Prostate gland (tissue), 2 donors: ENCODE measurements around the gene TAF8. TPM values are rescaled to one million over a fixed set of nuclear protein-coding genes. Genes with fewer than 3 reads are reported as not detected.

Experiments used
- DNase-seq: peaks from one replicate; pipeline ENCODE4 v3.0.0-alpha.2; 2019; ENCODE audit warnings: low spot score
- H3K27ac ChIP-seq, 2 donors: fragments of 200-600 bp; sonication (generic); 2 replicates each; pipeline ENCODE4 v1.5.1; 2017 to 2019
- H3K27me3 ChIP-seq: fragments of 200-600 bp; sonication (generic); replicated peaks from 2 replicates; pipeline ENCODE4 v1.5.1; 2019; ENCODE audit not compliant: insufficient read depth
- H3K36me3 ChIP-seq, 2 donors: fragments of 200-600 bp; sonication (generic); 1 replicate in 1 of 2; 2 replicates in 1 of 2; pipeline versions ENCODE4 v1.5.1 to v1.8.1; 2017 to 2019
- H3K4me1 ChIP-seq: fragments of 200-600 bp; sonication (generic); replicated peaks from 2 replicates; pipeline ENCODE4 v1.5.1; 2019
- H3K4me3 ChIP-seq, 2 donors: fragments of 200-600 bp; sonication (generic); 2 replicates each; pipeline ENCODE4 v1.5.1; 2017 to 2019
- H3K9me3 ChIP-seq: fragments of 200-600 bp; sonication (generic); 2 replicates; pipeline ENCODE4 v1.5.1; 2017
- CTCF ChIP-seq, 4 experiments: fragments of 200-600 bp in 2 of 4; fragments of 450-650 bp in 2 of 4; sonication (generic) in 2 of 4; IDR thresholded peaks; 1 replicate in 3 of 4; 2 replicates in 1 of 4; pipeline ENCODE4 v1.5.1; 2016 to 2019; ENCODE audit warnings: antibody characterized with exemption in 4 of 4, mild to moderate bottlenecking in 2 of 4, moderate library complexity in 2 of 4
- POLR2A ChIP-seq: fragments of 450-650 bp; IDR thresholded peaks from one replicate; pipeline ENCODE4 v1.6.1; 2016; ENCODE audit warnings: antibody characterized with exemption, mild to moderate bottlenecking
- POLR2AphosphoS5 ChIP-seq: sonication (generic); formaldehyde crosslinking; IDR thresholded peaks from one replicate; pipeline ENCODE4 v1.6.1; 2017; ENCODE audit warnings: antibody characterized with exemption
- WGBS: methylation state at CpG from one replicate; pipeline ENCODE4 v1.1.5; 2018; 5-methylcytosine and 5-hydroxymethylcytosine counted together
- intact Hi-C: fragments of 100-400 bp; cut with DNase I; formaldehyde crosslinking; loops from one replicate; pipeline ENCODE4 v1.14.2; 2022
- total RNA-seq, 2 donors: library from RNA; depleted of rRNA; stranded (reverse); fragments of >200 nt; gene quantifications; one replicate each; pipeline ENCODE4 v1.1.0, GENCODE V29; 2016

Gene TAF8
- total RNA-seq, 2 donors from 2014 or later: 35.4 to 42.5 TPM

GRCh38 chr6:42025066-42025844, 25.1 kb upstream of the TAF8 start:
- peaks cover 10% of the 10 kb centered on the region for H3K4me1 ChIP-seq
- H3K36me3 ChIP-seq: no peaks in the 10 kb centered on the region
- no peaks in the 10 kb centered on the region for H3K27me3 ChIP-seq
- TF ChIP-seq CTCF (IDR thresholded peaks at IDR 0.05) (no peak), POLR2AphosphoS5 (no peak)
- H3K9me3 ChIP-seq: no peaks in the 10 kb centered on the region
- no peak overlapping the region for H3K4me3 ChIP-seq
- intact Hi-C loops: no loop called here
- DNase-seq: no peak
- WGBS: 88% methylated on average over 11 of the region's 11 CpGs
- H3K27ac ChIP-seq: no peak overlapping the region

GRCh38 chr6:42025845-42026243, 24.5 kb upstream of the TAF8 start:
- H3K4me1 ChIP-seq: peaks cover 10% of the 10 kb centered on the region
- no peaks in the 10 kb centered on the region for H3K36me3 ChIP-seq
- H3K4me3 ChIP-seq: no peak overlapping the region
- no peaks in the 10 kb centered on the region for H3K9me3 ChIP-seq
- no peak for DNase-seq
- TF ChIP-seq POLR2A (no peak), CTCF (IDR thresholded peaks at IDR 0.05) (no peak), POLR2AphosphoS5 (no peak)
- WGBS: 80% methylated on average over 7 of the region's 7 CpGs
- no peaks in the 10 kb centered on the region for H3K27me3 ChIP-seq
- H3K27ac ChIP-seq: no peak overlapping the region
- intact Hi-C loops: no loop called here

- Histone ChIP-seq H3K4me3 (no peak overlapping the region), H3K36me3 (no peaks in the 10 kb centered on the region), H3K4me1 (peaks cover 9% of the 10 kb centered on the region), H3K27me3 (no peaks in the 10 kb centered on the region), H3K27ac (no peak overlapping the region), H3K9me3 (no peaks in the 10 kb centered on the region)
- DNase-seq: no peak
- intact Hi-C loops: no loop called here
- 83% methylated on average over 4 of the region's 4 CpGs for WGBS
- TF ChIP-seq POLR2AphosphoS5 (no peak), CTCF (IDR thresholded peaks at IDR 0.05) (no peak), POLR2A (no peak)
Observed at GRCh38 chr6:42026540-42026939, 23.8 kb upstream of the TAF8 start.

- no peaks in the 10 kb centered on the region for H3K27me3 ChIP-seq
- H3K36me3 ChIP-seq: no peaks in the 10 kb centered on the region
- H3K9me3 ChIP-seq: no peaks in the 10 kb centered on the region
- no peak overlapping the region for H3K27ac ChIP-seq
- intact Hi-C loops: no loop called here
- no peak overlapping the region for H3K4me3 ChIP-seq
- 81% methylated on average over 17 of the region's 17 CpGs for WGBS
- no peak for DNase-seq
- H3K4me1 ChIP-seq: no peaks in the 10 kb centered on the region
- no peak for TF ChIP-seq POLR2AphosphoS5
- TF ChIP-seq CTCF (IDR thresholded peaks at IDR 0.05): no peak
- no peak for TF ChIP-seq POLR2A
Observed at GRCh38 chr6:42028234-42029061, 21.9 kb upstream of the TAF8 start.
